NCI-H1105 (cell line): ENCODE results near the gene TFPT.
A peak's percentile ranks its signal among the peaks of the same experiment; 100 is the strongest.
"Not testable (repeated sequence)": the region's sequence is repeated elsewhere in the genome, so short reads cannot be mapped to it uniquely, and the experiment has no call there.

Source experiments
- DNase-seq: peaks from one replicate; lab custom pipeline; 2025; lab: John Stamatoyannopoulos, UW

TFPT gene

DNA sequence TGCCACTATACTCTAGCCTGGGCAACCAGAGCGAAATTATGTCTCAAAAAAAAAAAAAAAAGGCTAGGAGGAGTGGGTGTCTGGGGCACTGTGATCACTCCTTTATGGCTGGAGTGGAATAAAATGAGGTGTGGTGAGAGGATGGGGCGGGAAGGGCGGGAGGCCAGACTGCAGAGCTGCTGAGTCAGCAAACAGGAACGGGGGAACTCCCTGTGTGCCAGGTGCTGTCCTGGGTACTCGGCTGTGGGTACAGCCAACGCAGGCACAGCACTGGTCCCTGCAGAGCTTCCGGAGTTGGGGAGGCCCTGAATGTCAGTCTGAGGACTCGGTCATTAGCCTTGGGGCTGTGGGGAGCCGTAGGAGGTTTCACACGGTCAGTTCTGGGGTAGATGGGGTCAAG, 5.8 kb upstream of the TFPT start:
- DNase-seq: no peak

DNA sequence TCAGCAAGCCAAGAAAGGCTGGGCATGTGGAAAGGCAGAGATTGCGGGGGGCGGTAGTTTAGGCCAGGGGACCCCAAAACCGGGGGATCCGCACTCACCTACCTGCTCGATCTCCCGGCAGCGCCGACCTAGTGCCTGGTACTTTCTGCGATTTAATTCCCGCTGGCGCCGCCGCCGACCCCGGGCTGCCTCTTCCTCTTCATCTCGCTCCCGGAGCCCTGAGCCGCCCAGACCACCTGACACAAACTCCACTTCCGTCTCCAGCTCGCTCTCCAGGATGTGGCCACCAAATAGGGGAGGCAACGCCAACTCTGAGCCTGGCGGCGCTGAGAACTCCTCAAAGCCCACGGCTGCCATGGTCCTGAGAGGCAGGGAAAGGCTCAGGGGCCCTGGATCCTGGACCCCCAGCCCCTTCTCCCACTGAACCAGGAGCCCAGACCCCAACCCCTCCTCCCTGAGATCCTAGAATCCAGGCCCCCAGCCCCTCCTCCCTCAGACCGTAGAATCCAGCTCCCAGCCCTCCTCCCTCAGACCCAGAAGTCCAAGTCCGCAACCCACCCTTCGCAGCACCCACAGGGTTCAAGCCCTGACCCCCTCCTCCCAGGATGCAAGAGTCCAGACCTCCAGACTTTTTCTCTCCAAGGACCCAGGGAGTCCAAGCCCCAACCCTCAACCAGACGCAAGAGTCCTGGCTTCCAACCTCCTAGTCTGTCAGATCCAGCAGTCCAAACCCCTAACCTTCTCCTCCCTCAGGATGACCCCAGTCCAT, 933 bp downstream of the TFPT start:
- DNase-seq: peak; percentile 24

DNA sequence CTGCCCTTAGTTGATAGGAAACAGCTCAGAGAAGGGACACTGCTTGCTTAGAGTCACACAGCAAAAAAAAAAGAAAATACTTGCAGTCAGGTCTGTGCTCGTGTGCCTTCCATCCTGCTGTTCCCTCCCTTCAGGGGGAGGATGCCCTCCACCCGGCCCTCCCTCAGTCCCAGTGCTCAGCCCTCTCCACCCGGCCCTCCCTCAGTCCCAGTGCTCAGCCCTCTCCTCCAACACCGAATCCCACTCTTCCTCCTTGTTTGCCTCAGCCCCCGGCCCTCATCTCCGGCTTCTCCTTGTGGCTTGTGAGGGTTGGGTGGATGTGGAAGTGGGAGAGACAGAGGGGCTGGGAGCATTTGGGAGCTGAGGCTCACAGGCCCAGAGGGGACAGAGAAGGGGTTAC, 5.8 kb downstream of the TFPT start:
- no peak for DNase-seq

DNA sequence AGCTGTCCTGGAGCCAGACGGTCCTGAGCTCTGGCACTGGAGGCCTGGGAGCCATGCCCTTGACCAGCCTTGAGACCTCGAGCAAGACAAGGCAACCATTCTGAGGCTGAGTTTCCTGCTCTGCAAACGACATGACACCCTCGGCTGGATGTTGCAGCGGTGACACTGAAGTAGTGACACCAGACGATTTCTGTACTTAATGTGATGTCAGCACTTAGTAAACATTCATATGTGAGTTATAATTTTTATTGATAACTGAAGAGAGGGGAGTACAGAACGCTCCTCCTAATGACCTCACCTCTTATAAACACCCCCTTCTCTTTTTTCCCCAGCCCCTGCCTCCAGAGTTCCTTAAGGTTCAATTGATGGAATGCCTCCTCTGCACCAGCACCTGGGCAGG, 7.0 kb downstream of the TFPT start:
- DNase-seq: no peak

DNA sequence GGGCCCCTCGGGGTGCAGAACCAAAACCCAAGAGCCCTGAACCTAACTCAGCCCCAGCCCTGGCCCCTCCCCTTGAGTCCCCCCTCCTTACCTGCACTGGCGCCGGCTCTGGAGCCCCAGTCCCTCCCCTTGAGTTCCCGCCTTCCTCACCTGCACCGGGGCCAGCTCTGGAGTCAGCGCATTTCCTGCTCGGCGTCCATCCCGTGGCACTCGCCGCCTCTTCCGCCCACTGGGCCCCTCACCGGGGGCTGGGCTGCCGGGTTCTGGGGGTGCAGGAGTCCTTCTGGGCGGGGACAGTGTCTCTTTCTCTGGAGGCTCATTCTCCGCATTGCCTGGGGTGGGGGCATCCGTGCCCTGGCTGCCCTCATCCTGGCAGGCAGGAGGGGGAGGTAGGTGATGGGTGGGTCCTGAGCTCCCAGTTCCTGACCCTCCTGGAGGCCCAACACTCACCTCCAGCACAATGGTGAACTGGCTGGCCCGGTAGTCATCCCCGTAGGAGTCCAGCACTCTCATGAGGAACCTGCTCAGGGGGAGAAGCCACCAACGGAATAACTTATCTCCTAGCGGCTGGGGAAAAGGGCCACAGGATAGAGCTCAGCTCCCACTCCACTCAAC, 7.5 kb downstream of the TFPT start:
- DNase-seq: no peak

DNA sequence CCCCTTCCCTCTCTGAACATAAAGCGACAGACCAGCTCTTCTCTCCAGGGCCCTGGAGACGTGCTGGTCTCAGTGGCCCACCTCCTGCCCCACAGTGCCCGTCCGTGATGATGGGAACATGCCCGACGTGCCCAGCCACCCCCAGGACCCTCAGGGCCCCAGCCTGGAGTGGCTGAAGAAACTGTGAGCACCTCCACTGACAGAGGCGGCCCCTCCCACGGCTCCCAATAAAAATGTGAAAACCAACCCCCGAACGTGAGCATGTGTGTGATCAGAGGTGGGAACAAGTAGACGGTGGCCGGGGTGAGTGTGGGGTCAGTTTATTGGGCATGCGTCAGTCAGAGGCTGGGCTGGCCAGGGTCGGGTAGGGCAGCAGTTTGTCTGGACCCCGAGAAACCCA, 8.7 kb downstream of the TFPT start:
- DNase-seq: no peak

DNA sequence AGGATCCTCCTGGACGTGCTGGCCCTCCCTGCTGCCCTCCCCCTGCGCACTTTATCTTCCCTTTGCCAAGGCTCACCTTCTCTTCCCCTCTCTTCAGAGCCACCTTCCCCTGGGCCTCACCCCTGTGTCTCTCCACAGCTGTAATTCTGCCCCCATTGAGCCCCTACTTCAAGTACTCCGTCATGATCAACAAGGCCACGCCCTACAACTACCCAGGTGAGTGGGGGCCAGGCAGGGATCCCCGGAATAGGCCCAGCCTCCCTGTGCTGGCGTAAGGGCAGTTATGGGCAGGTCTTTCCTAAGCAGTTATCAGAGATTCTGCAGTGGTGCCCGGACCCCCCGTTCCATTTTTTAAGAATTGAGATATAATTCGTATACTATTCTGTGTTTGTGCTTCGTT, 9.7 kb downstream of the TFPT start:
- DNase-seq: no peak

DNA sequence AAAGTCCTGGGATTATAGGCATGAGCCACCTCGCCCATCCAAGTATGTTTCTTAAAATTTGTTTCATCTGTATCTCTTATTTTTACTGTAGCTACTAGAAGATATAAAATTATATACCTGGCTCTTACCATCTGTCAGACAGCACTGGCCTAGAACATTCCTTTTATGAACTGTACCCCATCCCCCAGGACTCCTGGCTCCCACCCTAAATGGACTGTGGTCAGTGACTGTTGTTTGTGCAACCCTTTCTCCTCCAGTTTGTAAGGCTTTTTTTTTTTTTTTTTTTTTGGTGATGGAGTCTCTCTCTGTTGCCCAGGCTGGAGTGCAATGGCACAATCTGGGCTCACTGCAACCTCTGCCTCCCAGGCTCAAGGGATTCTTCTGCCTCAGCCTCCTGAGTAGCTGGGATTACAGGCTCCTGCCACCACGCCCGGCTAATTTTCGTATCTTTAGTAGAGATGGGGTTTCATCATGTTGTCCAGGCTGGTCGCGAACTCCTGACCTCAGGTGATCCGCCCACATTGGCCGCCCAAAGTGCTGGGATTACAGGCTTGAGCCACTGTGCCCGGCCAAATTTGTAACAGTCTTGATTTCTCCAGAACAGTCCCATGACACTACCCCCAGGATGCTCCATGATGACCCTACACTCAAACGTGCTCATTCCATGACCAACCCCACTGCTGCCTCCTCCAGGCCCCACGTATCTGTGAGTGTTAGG, 10.3 kb downstream of the TFPT start:
- no peak for DNase-seq

DNA sequence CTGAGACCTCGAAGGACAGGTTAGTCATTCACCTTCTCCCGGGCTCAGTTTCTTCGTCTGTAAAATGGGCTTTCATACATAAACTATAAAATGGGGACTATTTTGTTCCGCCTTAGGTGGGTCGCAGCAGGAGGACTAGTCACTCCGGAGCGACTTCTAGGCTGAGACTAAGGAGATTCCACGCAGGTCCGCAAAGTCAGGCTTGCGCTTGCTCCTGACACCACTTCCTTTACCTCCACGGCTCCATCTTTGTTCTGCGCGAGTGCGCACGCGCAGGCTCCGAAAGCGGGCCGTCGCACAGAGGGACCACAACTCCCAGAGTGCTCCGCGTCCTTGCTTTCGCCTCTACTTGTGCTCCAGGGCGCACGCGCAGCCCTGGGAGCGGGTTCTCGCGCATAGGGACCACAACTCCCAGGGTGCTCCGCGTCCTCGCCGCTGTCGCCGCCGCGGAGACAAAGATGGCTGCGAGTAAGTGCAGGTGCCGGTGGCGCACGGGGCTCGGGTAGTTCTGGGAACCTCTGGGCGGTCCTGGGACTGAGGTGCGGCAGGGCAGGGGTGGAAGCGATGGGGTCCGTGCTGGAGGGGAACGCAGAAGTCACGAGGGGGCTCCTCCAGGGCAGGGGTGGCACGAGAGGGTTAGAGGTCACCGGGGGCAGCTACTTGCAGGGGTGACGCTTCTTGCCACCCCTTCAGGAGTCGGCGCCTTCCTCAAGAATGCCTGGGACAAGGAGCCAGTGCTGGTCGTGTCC, 12.9 kb downstream of the TFPT start, which contains the start of gene NDUFA3:
Gene NDUFA3 (plus strand): TSS at position 435 of the 749 bp plus-strand sequence. CDS start 24 bp downstream, at position 459.
- DNase-seq: peak; percentile 98

DNA sequence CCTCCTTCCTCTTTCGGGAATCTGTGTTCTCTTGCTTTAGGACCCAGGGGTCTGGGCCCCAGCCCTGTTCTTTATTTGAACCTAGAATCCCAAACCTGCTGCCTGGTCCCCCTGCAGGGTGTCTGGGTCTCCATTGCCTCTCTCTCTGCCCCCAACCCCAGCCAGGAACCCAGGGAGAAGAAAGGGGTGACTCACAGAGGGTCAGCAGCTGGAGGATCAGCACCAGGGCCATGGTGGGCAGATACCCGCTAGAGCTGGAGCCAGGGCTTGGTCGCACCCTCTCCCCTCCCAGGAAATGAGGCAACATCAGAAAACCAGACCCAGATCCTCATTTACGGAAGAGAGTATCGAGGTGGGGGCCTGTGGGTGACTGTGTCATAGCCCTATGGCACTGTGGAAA, 14.9 kb downstream of the TFPT start, which contains the start of gene OSCAR:
Gene OSCAR (minus strand): TSS at position 243 of the 400 bp plus-strand sequence. CDS start 11 bp downstream, at position 232.
- DNase-seq: no peak

DNA sequence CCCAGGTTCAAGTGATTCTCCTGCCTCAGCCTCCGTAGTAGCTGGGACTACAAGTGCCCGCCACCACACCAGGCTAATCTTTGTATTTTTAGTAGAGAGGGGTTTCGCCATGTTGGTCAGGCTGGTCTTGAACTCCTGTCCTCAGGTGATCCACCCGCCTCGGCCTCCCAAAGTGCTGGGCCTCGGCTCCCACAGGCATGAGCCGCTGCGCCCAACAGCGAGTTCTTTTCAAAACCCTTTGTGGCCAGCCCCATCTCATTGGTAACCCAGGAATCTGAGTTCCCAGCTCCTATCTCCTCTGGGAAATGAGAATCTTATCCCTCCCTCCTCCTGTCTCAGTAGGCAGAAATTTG, 15.6 kb downstream of the TFPT start:
- DNase-seq: not testable (repeated sequence)

DNA sequence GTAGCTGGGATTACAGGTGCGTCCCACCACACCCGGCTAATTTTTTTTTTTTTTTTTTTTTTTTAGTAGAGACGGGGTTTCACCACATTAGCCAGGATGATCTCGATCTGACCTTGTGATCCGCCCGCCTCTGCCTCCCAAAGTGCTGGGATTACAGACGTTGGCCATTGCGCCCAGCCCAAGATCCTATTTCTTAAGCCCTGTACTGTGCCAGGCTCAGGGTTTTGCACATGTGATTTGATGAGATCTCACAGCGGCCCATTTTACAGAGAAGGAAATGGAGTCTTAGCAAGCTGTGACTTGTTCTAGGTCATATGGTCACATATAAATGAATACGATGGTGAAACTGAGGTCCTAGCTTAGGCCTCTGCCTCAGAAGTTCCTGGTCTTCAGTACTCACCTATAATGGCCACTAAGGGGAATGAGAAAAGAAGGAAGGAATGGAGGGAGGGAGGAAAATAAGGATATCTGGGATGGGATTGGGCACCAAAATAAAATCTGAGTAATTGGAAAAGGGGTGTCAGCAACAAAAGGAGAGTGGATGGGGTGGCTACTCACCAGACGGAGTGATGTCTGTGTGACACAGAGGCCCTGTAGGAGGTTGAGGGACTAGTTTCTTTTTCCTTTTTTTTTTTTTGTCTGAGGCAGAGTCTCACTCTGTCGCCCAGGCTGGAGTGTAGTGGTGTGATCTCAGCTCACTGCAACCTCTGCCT, 16.1 kb downstream of the TFPT start:
- no peak for DNase-seq

DNA sequence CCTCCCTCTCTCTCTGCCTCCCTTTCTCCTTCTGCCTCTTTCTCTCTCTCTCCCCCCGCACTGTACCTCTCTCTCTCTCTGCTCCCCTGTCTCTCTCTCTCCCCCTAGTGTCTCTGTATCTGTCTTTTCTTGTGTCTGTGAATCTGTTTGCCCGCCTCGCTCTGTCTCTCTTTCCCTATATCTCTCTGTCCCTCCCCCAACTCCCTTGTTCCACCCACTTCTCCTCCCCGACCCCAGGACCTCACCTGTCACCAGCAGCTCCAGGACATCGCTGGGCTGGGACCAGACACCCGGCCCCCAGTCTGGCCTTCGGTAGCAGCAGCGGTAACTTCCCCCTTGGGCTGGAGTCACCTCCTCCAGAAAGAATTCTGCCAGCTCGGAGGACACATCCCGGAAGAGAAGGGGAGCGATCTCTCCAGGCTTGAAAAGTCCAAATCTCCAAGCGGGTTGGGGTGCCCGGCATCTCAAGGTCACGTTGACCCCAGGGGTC, 18.8 kb downstream of the TFPT start:
- DNase-seq: no peak

DNA sequence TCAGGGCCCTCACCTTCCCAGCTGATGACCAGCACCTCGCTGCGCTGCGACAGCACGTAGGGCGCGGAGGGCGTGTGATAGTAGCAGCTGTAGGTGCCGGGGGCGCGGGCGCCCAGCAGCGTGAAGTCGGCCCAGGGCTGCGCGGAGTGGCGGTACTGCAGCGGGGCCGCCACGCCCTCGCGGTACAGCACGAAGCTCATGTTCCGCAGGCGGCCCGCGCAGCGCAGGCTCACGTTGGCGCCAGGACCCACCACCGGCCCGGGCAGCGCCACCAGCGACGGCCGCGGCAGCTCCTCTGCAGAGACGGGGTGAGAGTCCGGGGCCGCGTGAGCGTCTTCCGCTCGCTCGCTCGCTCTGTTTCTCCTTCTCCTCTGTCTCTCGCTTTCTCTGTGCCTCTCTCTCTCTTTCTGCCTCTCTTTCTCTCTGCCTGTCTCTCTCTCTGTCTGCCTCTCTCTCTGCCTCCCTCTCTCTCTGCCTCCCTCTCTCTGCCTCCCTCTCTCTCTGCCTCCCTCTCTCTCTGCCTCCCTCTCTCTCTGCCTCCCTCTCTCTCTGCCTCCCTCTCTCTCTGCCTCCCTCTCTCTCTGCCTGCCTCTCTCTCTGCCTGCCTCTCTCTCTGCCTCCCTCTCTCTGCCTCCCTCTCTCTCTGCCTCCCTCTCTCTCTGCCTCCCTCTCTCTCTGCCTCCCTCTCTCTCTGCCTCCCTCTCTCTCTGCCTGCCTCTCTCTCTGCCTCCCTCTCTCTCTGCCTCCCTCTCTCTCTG, 19.4 kb downstream of the TFPT start:
- peak; percentile 48 for DNase-seq

DNA sequence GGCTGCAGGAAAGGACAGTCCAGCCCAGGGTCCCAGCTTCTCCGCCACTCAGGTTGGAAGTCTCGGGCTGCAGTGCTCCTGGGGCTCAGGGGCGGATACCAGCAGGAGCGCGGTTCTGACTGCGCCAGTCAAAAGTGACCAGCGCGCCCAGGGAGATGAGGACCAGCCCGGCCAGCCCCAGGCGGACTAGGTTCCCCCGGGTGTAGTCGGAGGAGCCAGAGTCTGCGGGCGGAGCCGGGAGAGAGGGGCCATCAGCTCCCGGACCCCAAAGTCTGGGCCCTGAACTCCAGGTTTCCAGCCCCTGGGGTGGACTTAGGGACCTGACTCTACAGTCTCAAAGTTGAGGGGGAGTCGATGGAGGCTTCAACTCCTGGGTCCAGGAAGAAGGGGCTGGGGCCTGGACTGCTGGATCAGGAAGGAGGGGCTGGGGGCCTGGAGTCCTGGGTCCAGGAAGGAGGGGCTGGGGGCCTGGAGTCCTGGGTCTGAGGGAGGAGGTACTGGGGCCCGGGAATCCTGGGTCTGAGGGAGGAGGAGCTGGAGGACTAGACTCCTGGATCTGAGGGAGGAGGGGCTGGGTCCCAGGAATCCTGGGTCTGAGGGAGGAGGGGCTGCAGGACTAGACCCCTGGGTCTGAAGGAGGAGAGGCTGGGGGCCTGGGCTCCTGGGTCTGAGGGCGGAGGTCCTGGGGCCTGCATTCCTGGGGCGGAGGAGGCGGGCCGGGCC, 20.2 kb downstream of the TFPT start:
- no peak for DNase-seq

DNA sequence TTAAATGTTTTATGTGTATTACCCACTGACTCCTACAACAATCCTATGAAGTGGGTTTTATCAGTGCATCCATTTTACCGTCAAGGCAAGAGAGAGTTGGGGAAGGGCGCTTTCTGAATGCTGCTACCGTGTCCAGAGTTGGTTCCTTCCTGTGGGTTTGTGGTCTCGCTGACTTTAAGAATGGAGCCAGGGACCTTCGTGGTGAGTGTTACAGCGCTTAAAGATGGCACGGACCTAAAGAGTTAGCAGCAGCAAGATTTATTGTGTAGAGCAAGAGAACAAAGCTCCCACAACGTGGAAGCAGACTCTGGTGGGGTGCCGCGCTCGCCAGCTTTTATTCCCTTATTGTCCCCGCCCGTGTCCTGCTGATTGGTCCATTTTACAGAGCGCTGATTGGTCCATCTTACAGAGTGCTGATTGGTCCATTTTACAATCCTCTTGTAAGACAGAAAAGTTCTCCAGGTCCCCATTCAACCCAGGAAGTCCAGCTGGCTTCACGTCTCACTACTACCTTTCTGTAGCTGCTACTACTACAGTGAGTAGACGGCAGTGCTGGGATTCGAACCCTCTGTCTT, 20.9 kb downstream of the TFPT start:
- DNase-seq: no peak

DNA sequence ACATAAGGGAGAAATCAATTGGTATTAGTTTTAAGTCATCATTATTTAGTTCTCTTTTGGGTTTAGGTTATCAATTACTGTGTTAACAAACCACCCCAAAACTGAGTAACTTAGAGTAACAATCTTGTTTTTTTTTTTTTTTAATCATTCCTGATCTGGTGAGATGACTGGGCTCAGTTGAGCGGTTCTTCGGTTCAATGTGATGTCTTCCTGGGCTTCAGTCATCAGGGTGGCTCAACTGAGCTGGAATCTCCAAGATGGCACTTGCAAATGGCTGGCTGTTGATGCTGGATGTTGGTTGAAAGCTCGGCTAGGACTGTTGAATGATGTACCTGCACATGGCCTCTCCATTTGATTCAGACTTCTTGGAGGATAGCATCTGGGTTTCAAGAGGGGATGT, 31.0 kb downstream of the TFPT start:
- DNase-seq: no peak

DNA sequence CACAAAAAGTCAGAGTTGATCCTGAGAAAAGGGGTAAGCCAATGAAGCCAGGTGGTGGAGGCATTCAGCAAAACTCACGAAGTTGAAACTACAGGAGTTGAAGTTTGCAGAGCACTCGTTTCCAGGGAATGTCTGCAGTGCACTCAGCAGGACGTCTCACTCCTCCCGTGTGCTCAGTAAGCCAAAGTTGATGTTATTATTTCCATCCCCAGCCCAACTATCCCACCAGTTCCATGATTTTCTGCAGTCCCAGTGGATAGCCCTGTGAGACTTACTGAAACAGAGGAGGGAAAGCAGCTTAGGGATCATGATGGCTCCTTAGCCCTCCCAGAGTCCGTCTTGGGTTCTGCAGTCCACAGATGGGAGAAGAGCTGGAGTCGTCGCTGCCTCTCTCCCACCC, 34.4 kb downstream of the TFPT start, which contains the start of gene TARM1:
Gene TARM1 (minus strand): TSS at position 334 of the 400 bp plus-strand sequence. CDS start 25 bp downstream, at position 309.
- DNase-seq: no peak

DNA sequence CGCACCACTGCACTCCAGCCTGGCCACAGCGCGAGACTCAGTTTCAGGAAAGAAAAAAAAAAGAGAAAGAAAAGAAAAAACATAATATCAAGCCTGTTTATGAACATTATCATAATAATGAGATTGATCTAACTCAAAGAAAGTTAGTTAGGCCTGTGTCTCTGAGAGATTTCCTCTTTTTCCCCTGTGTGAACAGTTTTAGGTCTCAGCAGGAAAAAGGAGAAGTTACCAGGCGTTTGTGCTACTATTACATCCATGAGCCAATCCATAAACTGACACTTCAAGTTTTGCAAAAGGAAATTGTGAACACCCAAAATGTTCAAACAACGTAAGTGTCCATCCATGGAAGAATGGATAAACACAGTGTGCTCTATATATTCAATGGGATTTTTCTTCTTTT, 38.1 kb downstream of the TFPT start:
- no peak for DNase-seq

DNA sequence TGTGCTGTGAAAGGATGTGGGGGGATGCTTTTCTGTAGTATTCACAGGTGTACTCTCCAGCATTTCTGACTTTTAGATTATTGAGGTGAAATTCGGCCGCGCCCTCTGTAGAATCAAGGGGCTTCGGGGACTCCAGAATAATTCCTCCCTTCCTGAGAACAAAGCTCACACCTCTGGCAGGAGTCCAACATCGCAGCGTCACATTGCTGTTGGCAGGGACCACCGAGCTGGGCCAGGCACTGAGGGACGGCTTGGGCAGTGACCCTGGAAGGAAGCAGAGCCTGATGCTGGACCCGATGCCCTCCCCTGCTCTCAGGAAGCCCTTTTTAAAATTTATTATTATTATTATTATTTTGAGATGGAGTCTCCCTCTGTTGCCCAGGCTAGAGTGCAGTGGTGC, 40.6 kb downstream of the TFPT start:
- no peak for DNase-seq
